T-helper 1 cell (primary cell): ENCODE measurements around the gene MYO5A.
"Not testable (repeated sequence)": the region's sequence is repeated elsewhere in the genome, so short reads cannot be mapped to it uniquely, and the experiment has no call there.

Experiments used
- DNase-seq, 5 donors: peaks; one replicate each; pipeline ENCODE4 v3.0.0-alpha.2; 2012 to 2020
- total RNA-seq, 4 donors: gene quantifications; one replicate each; lab custom pipeline; 2026; lab: John Stamatoyannopoulos, UW

Gene MYO5A
- total RNA-seq, result 134 to 199 (median 169) reads per million in 4 donors

DNA sequence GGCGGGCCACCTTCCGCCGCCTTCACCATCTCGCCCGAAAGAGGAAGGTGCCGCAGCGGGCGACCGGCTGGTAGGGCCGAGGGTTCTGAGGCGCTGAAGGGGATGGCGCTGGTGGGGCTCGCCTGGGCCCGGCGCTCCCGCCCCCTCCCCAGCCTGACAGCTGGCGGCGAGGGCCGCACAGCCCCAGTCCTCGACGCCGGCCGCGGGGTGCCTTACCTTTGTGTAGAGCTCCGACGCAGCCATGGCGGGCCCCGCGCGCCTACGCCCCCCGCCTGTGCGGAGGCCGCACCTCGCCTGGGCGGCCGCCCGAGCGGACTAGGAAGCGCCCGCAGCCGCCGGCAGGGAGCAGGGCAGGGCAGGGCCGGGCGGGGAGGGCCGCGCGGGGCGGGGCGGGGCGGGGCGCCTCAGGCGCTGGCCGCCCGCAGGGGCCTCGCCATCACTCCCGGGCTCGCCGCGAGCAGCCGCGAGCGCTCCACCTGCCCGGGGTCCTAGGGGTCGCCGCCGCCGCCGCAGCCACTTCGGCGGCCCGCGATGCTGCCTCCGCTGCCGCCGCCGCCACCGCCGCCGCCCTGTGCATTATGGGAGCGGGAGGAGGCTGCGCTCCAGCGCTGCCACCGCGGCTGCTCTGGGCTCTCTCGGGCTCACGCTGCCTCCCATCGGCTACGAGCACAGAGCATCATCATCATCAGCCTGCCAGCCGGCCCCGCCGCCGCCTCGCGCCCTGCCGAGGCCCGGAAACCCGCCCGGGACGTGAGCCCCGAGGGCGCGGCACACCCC, at the start of gene MYO5A:
Gene MYO5A (minus strand): TSS at position 317 of the 777 bp plus-strand sequence. CDS start 74 bp downstream, at position 243.
- peak; percentile 57 to 88 (median 73) for DNase-seq

GRCh38 chr15:52576692-52577091, 48.0 kb upstream of the MYO5A start:
- no peak for DNase-seq

GRCh38 chr15:52575573-52575972, 46.9 kb upstream of the MYO5A start:
- not testable (repeated sequence) for DNase-seq

- no peak for DNase-seq
Observed at GRCh38 chr15:52575072-52575471, 46.4 kb upstream of the MYO5A start.

DNA sequence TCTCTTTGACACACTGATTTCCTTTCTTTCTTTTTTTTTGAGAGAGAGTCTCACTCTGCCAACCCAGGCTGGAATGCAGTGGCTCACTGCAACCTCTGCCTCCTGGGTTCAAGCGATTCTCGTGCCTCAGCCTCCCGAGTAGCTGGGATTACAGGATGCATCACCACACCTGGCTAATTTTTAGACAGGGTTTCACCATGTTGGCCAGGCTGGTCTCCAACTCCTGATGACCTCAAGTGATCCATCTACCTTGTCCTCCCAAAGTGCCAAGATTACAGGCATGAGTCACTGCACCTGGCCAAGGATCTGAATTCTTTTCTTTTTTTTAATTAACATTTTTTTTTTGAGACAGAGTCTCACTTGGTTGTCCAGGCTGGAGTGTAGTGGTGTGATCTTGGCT, 45.9 kb upstream of the MYO5A start:
- DNase-seq, result not testable (repeated sequence)

DNA sequence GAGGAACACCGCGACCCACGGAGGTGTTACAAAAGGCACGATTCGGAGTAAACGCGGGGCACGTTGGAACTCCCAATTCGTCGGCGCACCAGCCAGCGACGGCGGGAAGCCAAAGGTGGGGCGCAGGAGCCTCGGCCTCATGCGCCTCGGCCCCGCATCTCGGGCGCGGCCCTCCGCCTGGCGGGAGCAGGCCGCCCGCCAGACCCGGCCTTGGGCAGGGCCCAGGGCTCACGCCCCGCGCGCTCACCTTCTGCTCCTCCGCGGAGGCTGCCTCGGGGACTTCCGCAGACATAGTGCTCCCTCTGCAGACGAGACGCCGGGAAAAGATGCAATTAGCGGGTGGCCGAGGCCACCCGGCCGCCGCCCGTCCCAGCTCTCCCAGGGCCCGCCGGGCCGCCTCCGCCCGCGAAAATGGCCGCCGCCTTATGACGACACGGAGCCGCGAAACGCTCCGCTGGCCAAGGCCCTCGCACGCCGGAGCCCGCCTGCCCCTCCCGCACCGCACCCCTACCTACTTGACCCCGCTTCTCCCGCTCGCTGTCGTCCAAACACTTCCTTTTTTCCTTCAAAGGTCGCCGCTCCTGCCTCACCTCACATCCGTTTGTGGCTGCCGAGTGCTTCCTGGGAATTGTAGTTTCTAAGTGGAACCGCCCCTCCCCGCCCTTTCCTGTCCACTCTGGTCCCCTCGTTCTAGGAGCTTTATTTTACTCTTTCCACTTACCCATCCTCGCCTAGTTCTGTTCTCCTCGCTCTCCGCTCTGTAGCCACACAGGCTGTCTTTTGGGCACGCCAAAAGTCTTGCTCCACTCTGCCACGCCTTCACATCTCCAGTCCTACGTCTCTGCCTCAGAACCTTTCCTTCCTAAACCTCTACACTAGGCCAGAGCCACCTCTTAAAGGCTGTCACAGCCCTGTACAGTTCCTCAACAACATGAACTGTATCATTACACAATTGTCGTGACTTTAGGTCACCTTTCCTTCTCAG, 40.2 kb upstream of the MYO5A start, which contains the start of gene ARPP19:
Gene ARPP19 (minus strand): TSS at position 430 of the 985 bp plus-strand sequence. CDS start 138 bp downstream, at position 292.
- peak; percentile 66 to 91 (median 72) for DNase-seq

- DNase-seq, result peak in 3 of 5 donors; percentile 12 to 18 (median 16)
Observed at GRCh38 chr15:52567871-52568600, 39.4 kb upstream of the MYO5A start.

- DNase-seq, result no peak
Observed at GRCh38 chr15:52566889-52567288, 38.2 kb upstream of the MYO5A start.

GRCh38 chr15:52565417-52566358, 37.0 kb upstream of the MYO5A start:
- not testable (repeated sequence) for DNase-seq

DNA sequence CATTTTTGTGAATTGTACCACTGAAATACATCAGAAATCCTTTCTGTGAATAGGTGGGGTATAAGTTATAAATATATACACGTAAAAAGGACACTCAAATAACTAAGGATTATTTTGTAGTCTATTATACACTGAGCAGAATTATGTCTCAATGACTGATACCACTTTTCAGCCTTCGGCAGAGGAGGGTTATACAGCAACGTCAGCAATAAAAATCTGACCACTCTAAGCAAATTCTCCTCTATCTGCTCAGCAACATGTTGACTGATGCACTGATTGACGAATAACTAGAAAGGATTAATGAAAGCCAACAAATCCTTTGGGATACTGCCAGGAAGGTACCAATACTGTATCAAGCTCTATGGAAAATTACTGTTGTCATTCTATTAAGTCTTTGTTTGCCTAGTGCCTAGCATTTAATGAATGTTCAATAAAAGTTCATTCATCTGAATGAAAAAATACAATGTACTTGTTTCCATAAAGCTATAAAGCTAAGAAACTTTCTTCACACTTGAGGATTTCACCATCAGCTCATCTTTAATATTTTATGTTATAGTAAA, 34.9 kb upstream of the MYO5A start:
- no peak for DNase-seq

DNA sequence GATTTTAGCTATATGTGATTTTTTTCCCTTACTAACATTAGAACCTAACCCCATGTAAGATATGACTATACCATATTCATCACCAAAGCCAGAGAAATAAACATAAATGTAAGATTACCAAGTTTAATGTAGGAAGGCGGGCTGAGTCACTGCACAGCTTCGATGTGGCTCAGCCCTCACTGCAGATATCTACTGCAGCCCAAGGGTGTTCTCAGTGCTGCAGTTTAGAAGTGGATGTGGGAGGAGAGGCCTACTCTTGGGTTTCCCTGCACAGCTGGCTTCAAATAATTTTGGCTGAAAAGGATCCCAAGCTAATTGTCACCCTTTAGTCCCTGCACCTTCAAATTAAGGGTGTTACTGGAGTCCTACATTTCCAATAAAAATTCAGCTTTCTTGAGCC, 30.9 kb upstream of the MYO5A start:
- peak in 1 of 5 donors; percentile 62 for DNase-seq

DNA sequence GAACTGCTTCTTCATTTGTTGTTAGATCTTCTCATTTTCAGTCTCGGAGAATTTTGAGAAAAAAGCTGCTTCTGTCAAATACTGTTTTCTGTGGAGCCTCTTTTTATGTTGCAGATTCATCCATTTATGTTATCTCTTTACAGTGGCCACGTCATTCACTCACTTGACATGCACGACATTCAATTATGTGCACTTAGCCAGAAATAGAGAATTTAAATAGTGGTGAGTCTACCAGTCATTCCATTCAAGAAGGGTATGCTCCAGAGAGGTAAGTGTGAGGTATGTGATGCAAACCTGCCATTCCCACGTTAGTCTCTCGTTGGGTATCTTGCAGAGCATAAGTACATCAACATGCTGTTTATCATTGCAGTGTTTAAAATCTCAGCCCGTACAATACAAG, 30.3 kb upstream of the MYO5A start:
- peak in 1 of 5 donors; percentile 17 for DNase-seq

- DNase-seq, result peak in 2 of 5 donors; percentile 8 to 89
Observed at GRCh38 chr15:52558196-52558595, 29.5 kb upstream of the MYO5A start.

GRCh38 chr15:52557274-52557641, 28.6 kb upstream of the MYO5A start:
- DNase-seq, result no peak

GRCh38 chr15:52556524-52557273, 28.0 kb upstream of the MYO5A start:
- DNase-seq, result no peak

GRCh38 chr15:52552303-52552702, 23.6 kb upstream of the MYO5A start:
- DNase-seq, result no peak

- no peak for DNase-seq
Observed at GRCh38 chr15:52551762-52552161, 23.1 kb upstream of the MYO5A start.

- not testable (repeated sequence) for DNase-seq
Observed at GRCh38 chr15:52551186-52551585, 22.5 kb upstream of the MYO5A start.

DNA sequence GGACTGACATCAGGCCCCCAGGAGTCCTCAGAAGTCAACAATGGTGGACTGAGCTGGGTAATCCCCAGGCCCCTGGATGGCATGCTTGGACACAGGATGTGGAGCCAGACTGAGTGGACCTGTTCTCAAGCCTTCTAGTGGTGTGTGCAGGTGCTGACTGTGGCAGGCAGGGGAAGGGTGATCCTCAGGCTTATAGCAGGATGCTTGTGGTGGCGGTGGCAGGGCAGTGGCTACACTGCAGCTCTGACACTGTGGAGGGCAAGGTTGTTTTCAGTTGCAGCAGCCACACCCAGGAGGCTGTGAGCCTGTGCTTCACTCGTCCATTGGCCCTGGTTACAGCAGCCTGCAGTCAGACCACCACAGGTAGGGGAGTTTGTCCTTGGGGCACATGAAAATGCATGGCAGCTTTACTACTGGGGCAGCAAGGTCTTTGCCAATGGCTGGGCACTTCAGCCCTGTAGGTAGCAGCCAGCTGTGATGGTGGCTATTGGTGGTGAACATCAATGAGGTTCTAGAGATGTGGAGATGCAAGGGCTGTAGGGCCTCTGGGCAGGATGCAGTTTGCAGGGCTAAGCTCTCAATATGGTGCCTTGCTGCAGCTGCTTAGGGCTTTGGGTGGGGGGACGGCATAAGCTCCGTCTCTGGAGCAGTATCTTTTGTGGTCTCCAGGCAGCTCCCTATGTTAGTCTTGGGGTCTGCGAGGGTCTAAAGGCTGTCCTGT, 17.5 kb upstream of the MYO5A start:
- peak in 1 of 5 donors; percentile 50 for DNase-seq
